ENCODE measurements around the gene PRPF6.

The PRPF6 gene

GRCh38 chr20:64022671-64023360, 41.9 kb downstream of the PRPF6 start:
- DNase-seq: no peak

GRCh38 chr20:64023361-64024140, 42.6 kb downstream of the PRPF6 start:
- DNase-seq: no peak

- no peak for DNase-seq
Measured at GRCh38 chr20:64024141-64024990, 43.4 kb downstream of the PRPF6 start.

GRCh38 chr20:64025101-64025825, 44.3 kb downstream of the PRPF6 start:
- DNase-seq: no peak

- no peak for DNase-seq
Measured at GRCh38 chr20:64025826-64026412, 45.0 kb downstream of the PRPF6 start.

GRCh38 chr20:64027981-64028685, 47.2 kb downstream of the PRPF6 start:
- DNase-seq: no peak

- DNase-seq: no peak
Measured at GRCh38 chr20:64029293-64030117, 48.6 kb downstream of the PRPF6 start.

- DNase-seq: no peak
Measured at GRCh38 chr20:64030371-64031134, 49.6 kb downstream of the PRPF6 start.

GRCh38 chr20:64031822-64032314, 50.9 kb downstream of the PRPF6 start:
- no peak for DNase-seq

GRCh38 chr20:64032706-64033624, 52.0 kb downstream of the PRPF6 start:
- no peak for DNase-seq

- DNase-seq: no peak
Measured at GRCh38 chr20:64033981-64034493, 53.1 kb downstream of the PRPF6 start.

- DNase-seq: peak; percentile 47
Measured at GRCh38 chr20:64035066-64035932, 54.4 kb downstream of the PRPF6 start.

- no peak for DNase-seq
Measured at GRCh38 chr20:64035933-64036345, 55.0 kb downstream of the PRPF6 start, which contains the start of gene C20orf204. C20orf204 (plus strand) TSS chr20:64036182; CDS start chr20:64036324, 142 bp downstream.

GRCh38 chr20:64036346-64037198, 55.6 kb downstream of the PRPF6 start:
- no peak for DNase-seq

GRCh38 chr20:64037199-64037497, 56.2 kb downstream of the PRPF6 start:
- no peak for DNase-seq

GRCh38 chr20:64037498-64038213, 56.7 kb downstream of the PRPF6 start:
- DNase-seq: peak; percentile 44

All from activated T-cell treated with anti-CD3 and anti-CD28 coated beads, Interleukin-2, amount 50 U/mL, for 1 hour (primary cell).